HG03060 (cell line): Measurements from ENCODE around the gene HID1.
A peak's percentile ranks its signal among the peaks of the same experiment; 100 is the strongest.
"Not testable (repeated sequence)": the region's sequence is repeated elsewhere in the genome, so short reads cannot be mapped to it uniquely, and the experiment has no call there.

Experiments
- ATAC-seq: cut with Tn5 transposase; IDR thresholded peaks from one replicate; pipeline ENCODE4 v1.9.1; 2021; ENCODE audit warnings: low read depth, moderate number of reproducible peaks; ENCODE audit not compliant: unreplicated experiment

HID1 gene, protein sequence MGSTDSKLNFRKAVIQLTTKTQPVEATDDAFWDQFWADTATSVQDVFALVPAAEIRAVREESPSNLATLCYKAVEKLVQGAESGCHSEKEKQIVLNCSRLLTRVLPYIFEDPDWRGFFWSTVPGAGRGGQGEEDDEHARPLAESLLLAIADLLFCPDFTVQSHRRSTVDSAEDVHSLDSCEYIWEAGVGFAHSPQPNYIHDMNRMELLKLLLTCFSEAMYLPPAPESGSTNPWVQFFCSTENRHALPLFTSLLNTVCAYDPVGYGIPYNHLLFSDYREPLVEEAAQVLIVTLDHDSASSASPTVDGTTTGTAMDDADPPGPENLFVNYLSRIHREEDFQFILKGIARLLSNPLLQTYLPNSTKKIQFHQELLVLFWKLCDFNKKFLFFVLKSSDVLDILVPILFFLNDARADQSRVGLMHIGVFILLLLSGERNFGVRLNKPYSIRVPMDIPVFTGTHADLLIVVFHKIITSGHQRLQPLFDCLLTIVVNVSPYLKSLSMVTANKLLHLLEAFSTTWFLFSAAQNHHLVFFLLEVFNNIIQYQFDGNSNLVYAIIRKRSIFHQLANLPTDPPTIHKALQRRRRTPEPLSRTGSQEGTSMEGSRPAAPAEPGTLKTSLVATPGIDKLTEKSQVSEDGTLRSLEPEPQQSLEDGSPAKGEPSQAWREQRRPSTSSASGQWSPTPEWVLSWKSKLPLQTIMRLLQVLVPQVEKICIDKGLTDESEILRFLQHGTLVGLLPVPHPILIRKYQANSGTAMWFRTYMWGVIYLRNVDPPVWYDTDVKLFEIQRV

DNA sequence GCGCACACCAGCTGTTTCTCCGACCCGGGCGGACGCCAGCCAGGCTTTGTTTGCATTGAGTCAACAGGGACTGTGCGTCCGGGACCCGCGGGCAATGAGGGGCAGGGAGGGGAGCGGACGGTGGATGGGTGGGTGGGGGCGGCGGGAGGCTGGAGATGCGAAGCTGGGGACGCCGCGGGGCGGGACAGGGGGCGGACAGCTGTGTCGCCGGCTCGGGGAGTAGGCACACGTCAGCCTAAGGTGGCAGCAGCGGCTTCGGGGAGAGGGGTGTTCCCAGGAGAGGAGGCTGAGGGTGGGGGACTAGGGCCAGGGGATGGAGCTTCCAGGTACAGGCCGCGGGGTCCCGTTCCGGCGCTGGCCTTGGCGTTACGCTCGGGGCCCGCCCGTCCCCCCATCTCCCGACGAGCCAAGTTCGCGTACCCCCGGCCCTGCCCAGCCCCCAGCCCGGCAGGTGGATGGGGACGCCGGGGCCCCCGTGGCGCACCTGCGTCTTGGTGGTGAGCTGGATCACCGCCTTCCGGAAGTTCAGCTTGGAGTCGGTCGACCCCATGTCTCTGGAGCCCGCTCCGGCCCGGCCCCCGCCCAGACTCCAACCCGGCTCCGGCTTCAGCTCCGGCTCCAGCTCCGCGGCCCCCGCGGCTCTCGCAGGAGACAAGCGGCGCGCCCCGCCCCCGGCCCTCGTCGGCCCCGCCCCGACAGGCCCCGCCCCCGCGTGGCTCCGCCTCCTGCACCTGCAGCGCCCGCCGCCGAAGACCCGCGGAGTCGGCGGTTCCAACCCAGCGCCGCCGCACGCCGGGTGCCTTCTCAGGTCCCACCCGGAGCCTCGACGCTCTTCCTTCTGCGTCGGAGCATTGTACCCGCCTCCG, at the start of gene HID1:
Gene HID1, minus strand, starts transcription at position 653 of the 866 bp plus-strand sequence. Its CDS starts 103 bp downstream, at position 550.
- ATAC-seq = no peak

DNA sequence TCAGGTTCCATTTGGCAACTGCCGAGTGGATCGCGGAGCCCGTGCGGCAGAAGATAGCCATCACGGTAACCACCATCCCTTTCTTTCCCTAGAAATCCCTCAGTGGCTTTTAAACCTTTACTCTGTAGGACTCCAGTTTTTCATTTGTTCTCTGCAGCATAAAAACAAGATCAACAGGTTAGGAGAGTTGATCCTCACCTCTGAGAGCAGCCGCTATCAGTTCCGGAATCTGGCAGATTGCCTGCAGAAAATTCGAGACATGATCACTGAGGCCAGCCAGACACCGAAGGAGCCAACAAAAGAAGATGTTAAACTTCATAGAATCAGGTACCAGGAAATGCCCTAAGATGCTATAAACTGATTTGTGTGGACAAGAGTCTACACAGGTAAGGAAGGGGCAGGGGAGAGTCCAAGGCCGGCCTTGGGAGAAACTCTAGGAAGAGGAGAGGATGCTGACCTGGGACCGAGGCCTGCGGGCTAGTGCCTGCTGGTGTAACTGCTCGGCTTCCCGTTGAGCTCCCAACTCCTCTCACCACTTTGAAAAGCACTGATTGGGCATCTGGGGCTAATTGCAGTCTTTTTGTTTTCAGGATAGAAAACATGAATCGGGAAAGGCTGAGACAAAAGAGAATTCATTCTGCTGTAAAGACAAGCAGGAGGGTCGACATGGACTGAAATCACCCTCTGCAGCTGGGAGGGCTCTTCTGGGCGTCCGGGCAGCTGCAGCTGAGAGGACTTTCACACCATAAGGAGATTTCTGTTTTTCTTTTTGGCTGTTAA, 48.0 kb upstream of the HID1 start:
- ATAC-seq = no peak

DNA sequence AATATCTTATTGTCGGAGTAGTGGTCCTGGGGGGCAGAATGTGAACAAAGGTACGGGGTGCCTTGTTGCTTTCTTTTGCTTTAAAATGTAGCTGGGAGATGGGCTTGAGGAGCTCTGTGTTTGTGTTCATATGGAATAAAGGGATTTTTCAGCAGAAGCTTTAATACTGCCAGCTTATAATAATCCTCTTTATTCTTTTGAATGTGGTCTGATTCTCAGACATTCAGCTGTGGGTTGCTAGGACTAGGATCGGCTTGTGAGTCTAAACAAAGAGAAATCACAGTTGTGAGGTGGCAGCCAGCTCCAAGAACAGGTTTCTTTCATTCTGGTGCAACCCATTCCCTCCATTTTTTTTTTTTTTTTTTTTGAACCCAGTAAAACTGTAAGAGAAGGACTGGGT, 47.2 kb upstream of the HID1 start:
- ATAC-seq = no peak

DNA sequence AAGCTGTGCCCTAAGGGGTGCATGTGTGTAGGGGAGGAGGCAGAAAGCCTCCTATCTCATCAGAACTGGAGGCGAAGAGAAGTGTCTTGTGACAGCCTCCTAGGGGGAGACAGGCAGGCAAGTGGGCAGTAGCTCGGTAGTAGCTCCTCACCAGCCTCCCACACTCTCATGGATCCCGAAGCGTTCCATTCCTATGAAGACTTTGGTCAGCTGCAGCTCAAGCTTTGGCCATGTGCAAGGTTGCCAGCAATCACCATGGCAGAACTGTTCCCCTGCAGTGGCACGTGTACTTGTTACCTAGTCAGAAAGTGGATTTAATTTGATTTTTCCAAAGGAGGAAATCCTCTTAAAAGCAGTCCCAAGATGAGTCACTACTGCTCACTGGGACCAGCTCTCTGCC, 46.6 kb upstream of the HID1 start:
- ATAC-seq = no peak

DNA sequence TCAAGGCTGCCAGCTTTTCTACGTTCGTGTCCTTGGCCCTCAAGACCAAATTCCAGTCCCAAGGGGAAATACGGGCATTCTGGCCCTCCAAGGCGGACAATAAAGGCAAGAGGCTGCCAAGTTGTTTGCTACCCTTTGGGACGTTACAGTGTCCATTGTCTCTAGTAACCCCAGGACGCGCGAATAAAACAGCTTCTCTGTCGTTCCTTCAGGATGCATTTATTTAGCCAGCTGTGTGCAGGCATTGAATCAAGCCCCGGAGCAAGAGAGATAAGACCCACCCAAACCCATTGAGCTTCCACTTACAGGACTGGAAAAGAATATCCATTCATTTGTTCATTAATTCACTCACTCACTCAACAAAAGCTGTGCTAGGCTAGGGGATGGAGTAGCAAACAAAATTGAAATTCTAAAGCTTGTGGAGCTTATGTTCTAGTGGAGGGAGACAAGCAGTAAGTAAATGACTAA, 40.6 kb upstream of the HID1 start:
- no peak for ATAC-seq

DNA sequence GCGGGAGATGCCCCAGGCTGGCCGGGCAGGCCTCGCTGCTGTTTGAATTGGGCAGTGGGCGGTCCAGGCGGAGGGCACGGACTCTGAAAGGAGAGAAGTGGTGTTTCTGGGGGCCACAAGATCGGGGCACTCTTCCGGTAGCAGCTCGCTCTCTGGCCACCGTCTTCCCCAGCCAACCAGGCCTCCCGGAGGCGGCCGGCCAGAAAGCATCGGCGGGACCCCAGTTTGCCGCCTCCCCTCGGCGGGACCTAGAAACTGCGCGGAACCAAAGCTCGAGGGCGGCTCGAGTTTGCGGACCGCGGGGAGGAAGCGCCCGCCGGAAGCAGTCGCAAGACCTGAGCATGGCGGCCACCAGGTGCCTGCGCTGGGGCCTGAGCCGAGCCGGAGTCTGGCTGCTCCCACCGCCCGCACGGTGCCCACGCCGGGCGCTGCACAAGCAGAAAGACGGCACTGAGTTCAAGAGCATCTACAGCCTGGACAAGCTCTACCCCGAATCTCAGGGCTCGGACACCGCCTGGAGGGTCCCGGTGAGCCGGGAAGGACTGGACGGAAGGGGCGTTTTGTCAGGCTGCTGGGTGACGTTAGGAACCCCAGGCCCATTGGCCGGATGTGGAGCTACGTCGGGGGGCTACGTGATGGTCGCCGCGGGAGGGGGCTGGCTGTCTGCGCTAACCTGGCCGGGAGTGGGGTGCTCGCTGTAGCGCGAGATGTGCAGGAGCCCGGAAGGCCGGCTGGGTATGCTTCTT, 40.0 kb upstream of the HID1 start, which contains the start of gene MRPL58:
Gene MRPL58, plus strand, starts transcription at position 325 of the 746 bp plus-strand sequence. Its CDS starts 17 bp downstream, at position 342.
- peak; percentile 54 for ATAC-seq

DNA sequence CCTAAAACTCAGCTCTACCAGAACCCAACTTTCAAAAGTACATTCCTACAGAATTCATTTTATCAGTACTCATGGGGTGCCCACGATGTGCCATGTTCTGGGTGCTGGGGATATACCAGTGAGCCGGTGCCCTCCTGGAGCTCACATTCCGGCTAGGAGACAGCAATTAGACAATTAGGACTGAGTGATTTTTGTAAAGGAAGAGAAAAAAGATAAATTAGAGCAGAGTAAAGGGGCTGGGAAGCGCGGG, 39.5 kb upstream of the HID1 start:
- no peak for ATAC-seq

DNA sequence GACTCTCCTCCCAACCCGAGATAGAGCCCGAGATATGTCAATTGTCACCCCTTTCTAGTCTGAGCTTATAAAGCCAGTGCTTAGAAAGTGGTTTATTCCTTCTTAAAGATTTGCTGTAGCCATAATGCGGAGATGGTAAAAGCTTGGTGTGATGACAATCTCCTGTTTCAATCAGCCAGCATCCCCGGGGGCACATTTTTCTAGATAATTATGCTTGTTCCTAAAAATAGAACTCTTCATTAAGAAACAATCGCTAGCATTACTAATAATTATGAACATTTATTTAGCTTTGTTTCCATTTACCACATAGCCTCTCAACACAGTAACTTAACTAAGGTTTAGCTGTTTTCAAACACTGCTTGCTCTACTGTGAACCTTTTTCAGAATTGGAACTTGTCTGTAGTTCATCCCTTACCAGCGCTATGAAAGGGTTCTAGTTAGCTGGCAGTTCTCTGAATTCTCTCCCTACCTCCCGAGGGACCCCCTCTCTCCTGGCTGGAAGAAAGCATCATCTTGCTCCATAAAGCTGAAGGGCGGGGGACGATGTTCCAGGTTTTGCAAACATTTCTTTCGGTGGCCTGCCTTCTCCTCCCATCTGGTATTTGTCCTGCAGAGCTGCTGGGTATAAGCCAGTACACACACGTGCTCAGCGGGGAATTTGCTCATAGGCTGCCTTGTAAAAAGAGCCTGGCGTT, 39.0 kb upstream of the HID1 start:
- no peak for ATAC-seq

DNA sequence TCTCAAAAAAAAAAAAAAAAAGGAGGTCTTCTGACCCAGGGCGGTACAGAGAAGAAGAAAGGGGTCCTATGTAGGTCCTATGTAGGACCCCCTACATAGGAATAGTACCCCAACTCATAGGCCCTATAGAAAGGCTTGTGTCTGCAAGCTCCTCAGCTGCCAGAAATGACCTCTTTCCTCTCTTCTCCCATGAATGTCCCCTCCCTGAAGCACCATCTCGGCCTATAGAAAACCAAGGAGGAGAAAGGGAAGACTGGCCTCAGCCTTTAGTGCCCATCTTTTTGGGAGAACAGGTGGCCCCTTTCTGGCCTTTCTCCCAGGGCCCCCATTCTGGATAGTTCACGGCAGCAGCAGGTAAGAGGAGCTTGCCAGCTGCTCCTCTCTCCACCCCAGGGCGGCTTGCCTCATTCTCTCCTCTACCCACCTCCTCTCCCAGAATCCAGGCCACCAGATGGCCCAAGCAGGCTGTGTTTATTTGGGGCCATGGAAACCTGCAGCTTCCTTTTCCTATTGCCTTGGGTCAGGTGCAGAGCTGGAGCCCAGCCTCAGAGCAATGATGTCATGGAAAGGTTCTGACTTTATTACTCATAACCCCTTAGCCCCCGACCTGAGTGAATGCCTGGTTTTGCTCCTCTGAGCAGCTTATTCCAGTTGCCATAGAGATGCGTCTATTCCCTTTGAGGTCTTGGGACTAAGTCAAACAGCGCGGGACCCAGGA, 38.3 kb upstream of the HID1 start:
- ATAC-seq = no peak

DNA sequence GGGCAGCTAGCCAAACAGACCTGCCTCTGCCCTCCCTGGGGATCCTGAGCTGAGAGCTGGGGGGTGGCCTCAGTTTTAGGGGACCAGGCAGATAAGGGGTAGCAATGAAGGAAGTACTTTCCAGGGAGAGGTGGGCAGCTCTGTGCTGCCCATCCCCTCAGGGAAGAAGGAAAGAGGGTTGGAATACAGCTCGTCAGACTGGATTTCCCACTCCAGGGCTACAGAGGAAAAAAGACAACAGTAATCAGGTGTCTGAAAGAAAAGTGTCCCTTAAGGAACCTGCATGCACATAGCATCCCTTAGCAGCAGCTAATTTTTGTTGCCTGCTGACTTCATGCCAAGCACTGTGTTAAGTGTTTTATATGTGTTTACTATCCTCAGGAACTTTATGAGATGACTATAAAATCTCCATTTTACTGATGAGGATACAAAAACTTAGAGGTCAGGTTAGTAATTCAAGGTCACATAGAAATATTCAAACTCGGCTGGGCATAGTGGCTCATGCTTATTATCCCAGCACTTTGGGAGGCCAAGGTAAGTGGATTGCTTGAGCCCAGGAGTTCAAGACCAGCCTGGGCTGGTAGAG, 36.7 kb upstream of the HID1 start:
- no peak for ATAC-seq

DNA sequence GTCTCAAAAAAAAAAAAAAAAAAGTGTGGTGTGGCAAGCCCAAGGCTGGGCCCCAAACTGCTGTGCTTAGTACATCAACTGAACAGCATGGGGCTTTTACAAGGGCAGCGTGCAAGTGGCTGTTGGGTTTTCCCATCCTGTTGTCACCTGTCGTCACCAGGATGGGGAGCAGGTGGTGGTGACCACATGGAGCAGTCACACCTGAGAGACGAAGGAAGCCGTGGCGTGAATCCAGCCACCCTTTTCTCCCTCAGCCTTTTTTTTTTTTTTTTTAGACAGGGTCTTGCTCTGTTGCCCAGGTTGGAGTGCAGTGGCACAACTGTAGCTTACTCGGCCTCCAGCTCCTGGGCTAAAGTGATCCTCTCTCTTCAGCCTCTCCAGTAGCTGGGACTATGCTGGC, 35.8 kb upstream of the HID1 start:
- no peak for ATAC-seq

DNA sequence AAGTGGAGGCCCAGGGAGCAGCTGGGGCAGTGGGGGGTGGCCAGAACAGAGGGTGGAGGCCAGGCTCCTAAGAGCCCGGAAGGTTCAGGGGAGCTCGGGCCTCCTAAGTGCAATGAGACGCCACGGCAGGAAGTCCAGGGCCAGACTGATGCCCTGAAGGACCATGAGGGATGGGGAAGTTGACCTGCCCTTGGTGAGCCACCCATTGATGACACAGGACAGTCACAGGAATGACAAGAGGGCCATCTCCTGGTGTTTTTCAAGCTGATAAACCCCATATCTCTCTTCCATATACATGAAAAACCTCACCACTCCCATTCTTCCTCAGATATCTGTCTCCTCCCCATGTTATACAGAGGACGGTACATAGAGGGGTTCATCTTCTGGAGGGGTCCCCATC, 34.1 kb upstream of the HID1 start:
- ATAC-seq = no peak

DNA sequence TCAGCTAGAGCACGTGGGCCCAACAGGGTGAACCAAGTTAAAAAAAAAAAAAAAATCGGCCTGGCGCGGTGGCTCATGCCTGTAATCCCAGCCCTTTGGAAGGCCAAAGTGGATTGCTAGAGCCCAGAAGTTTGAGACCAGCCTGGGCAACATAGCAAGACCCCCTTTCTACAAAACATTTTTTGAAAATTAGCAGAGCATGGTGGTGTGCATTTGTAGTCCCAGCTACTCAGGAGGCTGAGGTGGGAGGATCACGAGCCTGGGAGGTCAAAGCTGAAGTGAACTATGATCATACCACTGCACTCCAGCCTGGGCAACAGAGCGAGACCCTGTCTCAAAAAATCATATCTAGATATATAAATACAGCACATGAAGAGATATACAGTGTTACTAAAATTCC, 33.5 kb upstream of the HID1 start:
- not testable (repeated sequence) for ATAC-seq

DNA sequence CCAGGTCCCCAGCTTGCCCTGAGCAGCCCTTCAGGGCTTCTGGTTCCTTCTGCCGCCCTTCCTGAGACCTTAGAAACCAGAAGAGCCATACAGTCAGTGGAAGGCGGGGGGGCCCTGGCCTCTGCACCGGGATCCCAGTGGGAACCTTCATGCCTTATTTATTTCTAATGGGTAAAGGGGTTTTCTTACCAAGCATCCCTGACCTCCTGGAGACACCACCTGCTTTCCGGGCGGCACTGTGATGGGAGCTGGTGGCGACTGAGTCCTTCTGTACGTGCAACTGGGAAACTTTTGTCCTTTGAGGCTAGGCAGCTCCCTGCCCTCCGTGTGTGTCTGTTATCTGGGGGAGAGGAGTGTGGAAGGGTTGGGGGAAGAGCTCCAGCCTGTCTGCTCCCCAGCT, 32.7 kb upstream of the HID1 start:
- no peak for ATAC-seq

DNA sequence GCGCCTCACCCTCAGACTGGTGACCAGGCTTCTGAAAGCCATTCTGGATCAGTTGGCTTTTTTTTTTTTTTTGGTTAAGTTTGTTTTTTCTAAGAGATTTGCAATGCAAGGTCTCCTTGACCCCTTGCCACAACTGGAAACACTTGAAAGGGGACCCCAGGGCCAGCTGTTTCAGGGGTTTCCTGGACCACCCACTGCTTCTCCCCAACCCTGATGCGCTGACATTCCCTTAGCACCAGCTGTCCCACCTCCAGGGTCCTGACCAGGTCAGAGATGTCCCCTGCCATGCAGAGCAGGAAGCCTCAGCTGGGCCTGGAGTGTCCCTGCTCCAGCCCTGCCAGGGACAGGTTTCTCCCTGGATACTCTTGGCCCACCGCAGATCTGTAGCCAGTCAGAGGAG, 31.8 kb upstream of the HID1 start:
- no peak for ATAC-seq

DNA sequence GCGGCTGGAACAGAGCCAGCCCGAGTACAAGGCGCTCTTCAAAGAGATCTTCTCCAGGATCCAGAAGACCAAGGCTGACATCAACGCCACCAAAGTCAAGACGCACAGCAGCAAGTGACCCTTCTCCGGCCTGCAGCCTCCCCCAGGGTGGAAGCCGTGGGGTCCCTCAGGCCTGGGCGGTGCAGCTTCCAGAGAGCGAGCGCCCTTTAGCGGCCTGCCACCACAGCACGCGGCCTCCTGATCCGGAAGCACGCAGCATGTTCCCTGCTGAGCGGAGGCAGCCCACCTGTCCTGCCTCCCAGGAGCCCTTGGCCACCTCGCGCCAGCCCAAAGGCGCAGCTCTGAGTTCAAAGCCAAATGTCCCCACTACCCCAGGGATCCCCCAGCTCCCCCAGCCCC, 31.4 kb upstream of the HID1 start:
- no peak for ATAC-seq

DNA sequence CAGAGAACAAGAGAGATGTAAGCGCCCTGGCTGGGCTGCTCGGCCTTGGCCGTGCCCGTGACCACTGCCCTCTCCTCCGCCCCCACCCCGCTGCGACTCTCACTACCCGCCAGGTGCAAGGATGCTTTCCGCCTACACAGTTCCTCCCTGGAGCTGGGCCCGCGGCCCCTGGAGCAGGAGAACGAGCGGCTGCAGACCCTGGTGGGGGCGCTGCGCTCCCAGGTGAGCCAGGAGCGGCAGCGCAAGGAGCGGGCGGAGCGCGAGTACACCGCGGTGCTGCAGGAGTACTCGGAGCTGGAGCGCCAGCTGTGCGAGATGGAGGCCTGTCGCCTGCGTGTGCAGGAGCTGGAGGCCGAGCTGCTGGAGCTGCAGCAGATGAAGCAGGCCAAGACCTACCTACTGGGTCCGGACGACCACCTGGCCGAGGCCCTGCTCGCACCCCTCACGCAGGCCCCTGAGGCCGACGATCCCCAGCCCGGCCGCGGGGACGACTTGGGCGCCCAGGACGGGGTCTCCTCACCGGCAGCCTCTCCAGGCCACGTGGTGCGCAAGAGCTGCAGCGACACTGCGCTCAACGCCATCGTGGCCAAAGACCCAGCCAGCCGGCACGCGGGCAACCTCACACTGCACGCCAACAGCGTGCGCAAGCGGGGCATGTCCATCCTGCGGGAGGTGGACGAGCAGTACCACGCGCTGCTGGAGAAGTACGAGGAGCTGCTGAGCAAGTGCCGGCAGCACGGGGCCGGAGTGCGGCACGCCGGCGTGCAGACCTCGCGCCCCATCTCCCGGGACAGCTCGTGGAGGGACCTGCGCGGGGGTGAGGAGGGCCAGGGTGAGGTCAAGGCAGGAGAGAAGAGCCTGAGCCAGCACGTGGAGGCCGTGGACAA, 30.8 kb upstream of the HID1 start:
- no peak for ATAC-seq
